ENCODE results near the gene INCENP.

DNA sequence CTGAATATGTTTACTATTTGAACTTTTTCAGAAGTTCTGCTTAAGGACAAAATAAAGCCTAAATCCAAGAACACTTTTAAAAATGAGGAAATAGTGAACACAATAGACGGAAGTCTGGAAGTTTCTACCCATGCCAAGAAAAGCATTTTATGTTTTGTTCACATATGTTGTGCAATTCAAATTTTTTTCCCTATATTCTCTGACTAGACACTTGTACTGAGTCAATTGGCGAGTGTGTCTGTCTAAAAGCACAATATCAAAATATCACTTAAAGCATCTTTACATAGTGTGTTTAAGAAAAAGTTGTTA, 29.2 kb downstream of the INCENP start:
- no peak for TF ChIP-seq CTCF (IDR thresholded peaks at IDR 0.05; ENCODE audit: low read length)
- no peak for TF ChIP-seq EZH2 (optimal IDR thresholded peaks at IDR 0.05; ENCODE audit: low read depth, low read length)
- TF ChIP-seq EZH2phosphoT487 (IDR thresholded peaks at IDR 0.05; ENCODE audit: low read length) = no peak
